Pancreas (tissue), 10 donors: ENCODE data around the gene SHISAL1. TPM values are rescaled to one million over a fixed set of nuclear protein-coding genes. Genes with fewer than 3 reads are reported as not detected.
A peak's percentile ranks its signal among the peaks of the same experiment; 100 is the strongest.

ENCODE experiments used
- ATAC-seq, 4 donors: fragments of 200-7000 bp; cut with Tn5 transposase; one replicate each; pipeline versions ENCODE4 v1.8.0 to v1.9.1; 2020; ENCODE audit warnings: mild to moderate bottlenecking in 4 of 4, moderate library complexity in 4 of 4
- DNase-seq, 6 donors: peaks; one replicate each; pipeline ENCODE4 v3.0.0-alpha.2; 2020
- FAIRE-seq: peaks from 2 replicates; lab custom pipeline; 2012; peaks lifted over from hg19 to GRCh38; lab: Jason Lieb, UNC
- H3K27ac ChIP-seq, 4 donors: fragments of 200-600 bp; sonication (generic); 1 replicate in 3 of 4; 2 replicates in 1 of 4; pipeline versions ENCODE4 v1.5.0 to v1.8.0; 2020
- H3K27me3 ChIP-seq, 4 donors: fragments of 200-600 bp; one replicate each; pipeline ENCODE4 v1.8.0; 2021
- H3K36me3 ChIP-seq, 3 donors: fragments of 200-600 bp; sonication (generic) in 1 of 3; one replicate each; pipeline versions ENCODE4 v1.5.0 to v1.8.0; 2020 to 2021
- H3K4me1 ChIP-seq, 3 donors: fragments of 200-600 bp; one replicate each; pipeline ENCODE4 v1.8.0; 2021
- H3K4me3 ChIP-seq, 4 donors: fragments of 200-600 bp; sonication (generic) in 2 of 4; one replicate each; pipeline versions ENCODE4 v1.5.0 to v1.8.0; 2020 to 2021
- H3K9me3 ChIP-seq, 4 donors: fragments of 200-600 bp; one replicate each; pipeline ENCODE4 v1.8.0; 2021
- WGBS, 2 donors: extraction: QIAGEN DNeasy Blood & Tissue Kit; methylation state at CpG; one replicate each; pipeline ENCODE4 v1.1.7; 2013; 5-methylcytosine and 5-hydroxymethylcytosine counted together
- intact Hi-C, 3 donors: fragments of 100-400 bp; cut with DNase I; formaldehyde crosslinking; loops; one replicate each; pipeline versions ENCODE4 v1.11.1 to v1.14.2; 2022
- polyA plus RNA-seq, 2 donors: library from polyadenylated mRNA; stranded (reverse); fragments of 200-250 nt; gene quantifications; one replicate each; pipeline ENCODE4 v1.2.3, GENCODE V29; 2013
- total RNA-seq, 6 donors: library from RNA; stranded (reverse); fragmentation: NEBNext Ultra II Directional in 4 of 6; extraction: Animal tissue kit (Norgen Biotek cat#: 25700) in 4 of 6; gene quantifications; one replicate each; pipeline versions ENCODE4 v1.2.1 to v1.2.4, GENCODE V29; 2021 to 2023
- TF ChIP-seq, protein P1 (sequence below), 4 donors: fragments of 200-600 bp; sonication (generic) in 3 of 4; IDR thresholded peaks; one replicate each; pipeline versions ENCODE4 v1.5.0 to v1.8.0; 2021; ENCODE audit warnings: antibody characterized with exemption in 4 of 4
- donor health status: healthy with polysubstance abuse.
- donor health status: DM: no; HTN: no; CAD: no; lungs with moderate emphysema.
- donor health status: DM: no; HTN: no; CAD: no.
- donor health status: control.
- donor health status: control.
- donor health status: Bipolar disorder and iron deficiency.
- donor health status: DM: yes; HTN: yes; CAD: no.
- donor health status: DM: no; HTN: no; CAD: no.
- donor health status: DM: no; HTN: no; CAD: no.
- donor health status: DM: yes; HTN: yes; CAD: no.

The SHISAL1 gene
- total and polyA plus RNA-seq, 8 donors, result 0.35 to 1.3 (median 0.54) TPM

DNA sequence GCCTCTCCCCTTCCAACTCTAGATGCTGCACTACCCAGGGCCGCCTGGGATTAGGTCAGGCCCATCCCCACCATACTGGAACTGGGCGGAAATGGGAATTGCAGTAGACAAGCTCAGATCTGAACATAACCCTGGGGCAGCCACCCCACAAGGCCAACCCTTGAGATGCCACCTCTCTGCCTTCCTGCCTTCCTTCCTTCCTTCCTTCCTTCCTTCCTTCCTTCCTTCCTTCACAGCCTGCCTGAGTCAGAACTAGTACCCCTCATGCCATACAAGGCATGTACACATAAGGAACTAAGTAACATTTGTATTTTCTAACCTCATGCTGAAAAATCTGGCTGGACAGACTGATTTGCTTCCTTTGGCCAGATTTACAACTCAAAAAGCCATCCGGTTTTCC lies 28.0 kb downstream of the SHISAL1 start:
- intact Hi-C loops, result no loop called here
- DNase-seq (peak in 1 of 6 donors; percentile 24), FAIRE-seq (no peak), ATAC-seq (no peak)
- Histone ChIP-seq H3K27me3 (no peaks in the 10 kb centered on the region), H3K9me3 (no peaks in the 10 kb centered on the region), H3K4me3 (no peak overlapping the region), H3K27ac (no peak overlapping the region), H3K36me3 (no peaks in the 10 kb centered on the region), H3K4me1 (no peaks in the 10 kb centered on the region)
- TF ChIP-seq, protein P1, sequence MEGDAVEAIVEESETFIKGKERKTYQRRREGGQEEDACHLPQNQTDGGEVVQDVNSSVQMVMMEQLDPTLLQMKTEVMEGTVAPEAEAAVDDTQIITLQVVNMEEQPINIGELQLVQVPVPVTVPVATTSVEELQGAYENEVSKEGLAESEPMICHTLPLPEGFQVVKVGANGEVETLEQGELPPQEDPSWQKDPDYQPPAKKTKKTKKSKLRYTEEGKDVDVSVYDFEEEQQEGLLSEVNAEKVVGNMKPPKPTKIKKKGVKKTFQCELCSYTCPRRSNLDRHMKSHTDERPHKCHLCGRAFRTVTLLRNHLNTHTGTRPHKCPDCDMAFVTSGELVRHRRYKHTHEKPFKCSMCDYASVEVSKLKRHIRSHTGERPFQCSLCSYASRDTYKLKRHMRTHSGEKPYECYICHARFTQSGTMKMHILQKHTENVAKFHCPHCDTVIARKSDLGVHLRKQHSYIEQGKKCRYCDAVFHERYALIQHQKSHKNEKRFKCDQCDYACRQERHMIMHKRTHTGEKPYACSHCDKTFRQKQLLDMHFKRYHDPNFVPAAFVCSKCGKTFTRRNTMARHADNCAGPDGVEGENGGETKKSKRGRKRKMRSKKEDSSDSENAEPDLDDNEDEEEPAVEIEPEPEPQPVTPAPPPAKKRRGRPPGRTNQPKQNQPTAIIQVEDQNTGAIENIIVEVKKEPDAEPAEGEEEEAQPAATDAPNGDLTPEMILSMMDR (IDR thresholded peaks at IDR 0.05), result no peak
- WGBS, 2 donors, result 53 to 66% methylated on average over 3 of the region's 3 CpGs

DNA sequence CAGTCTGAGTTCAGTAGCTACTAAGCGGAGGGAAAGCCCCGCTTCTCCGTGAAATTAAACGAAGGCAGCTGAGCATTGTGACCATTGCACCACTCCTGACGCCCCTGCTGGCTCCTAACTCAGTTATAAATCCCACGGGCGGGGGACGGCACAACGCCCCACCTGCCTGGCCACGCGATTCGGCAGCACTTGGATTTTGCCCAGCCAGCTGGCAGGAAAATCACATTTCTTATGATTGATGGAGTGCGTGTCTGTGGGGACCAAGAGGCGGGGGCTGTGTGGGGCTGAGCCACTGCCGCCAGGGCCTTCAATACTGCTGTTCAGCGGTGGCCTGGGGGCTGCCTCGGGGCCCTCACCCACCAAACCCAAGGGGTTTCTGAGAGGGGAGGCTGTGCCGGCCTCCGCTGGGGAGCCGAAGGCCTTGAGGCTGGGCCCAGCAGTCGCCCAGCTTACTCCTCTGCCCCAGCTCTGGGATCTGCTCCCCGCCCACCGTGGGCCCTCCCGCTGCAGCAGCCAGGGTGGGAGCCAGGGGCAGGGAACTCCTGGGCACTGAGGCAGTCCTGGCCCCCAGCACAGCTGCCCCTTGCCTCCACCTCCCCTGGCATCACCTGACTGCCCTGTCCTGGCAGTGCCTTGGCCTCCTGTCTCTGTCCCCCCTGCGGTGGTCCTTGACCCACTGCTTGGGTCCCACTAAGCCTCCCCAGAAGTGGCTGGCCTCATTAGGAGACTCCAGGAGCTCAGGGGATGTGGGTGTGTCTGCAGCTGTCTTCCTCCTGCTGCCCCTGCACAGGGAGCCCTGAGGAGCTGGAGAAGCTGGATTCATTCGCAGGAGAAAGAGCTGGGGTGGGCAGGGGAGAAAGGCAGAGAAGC lies 30.7 kb downstream of the SHISAL1 start:
- Histone ChIP-seq H3K27me3 (no peaks in the 10 kb centered on the region), H3K27ac (no peak overlapping the region), H3K9me3 (no peaks in the 10 kb centered on the region), H3K4me1 (no peaks in the 10 kb centered on the region), H3K4me3 (no peak overlapping the region), H3K36me3 (no peaks in the 10 kb centered on the region)
- no peak for FAIRE-seq
- ATAC-seq, result no peak
- intact Hi-C loops, result no loop called here
- TF ChIP-seq, protein P1 (IDR thresholded peaks at IDR 0.05), result no peak
- DNase-seq, result peak in 2 of 6 donors; percentile 11 to 41
- WGBS, 2 donors, result 59 to 60% methylated on average over 22 to 26 of the region's 26 CpGs

DNA sequence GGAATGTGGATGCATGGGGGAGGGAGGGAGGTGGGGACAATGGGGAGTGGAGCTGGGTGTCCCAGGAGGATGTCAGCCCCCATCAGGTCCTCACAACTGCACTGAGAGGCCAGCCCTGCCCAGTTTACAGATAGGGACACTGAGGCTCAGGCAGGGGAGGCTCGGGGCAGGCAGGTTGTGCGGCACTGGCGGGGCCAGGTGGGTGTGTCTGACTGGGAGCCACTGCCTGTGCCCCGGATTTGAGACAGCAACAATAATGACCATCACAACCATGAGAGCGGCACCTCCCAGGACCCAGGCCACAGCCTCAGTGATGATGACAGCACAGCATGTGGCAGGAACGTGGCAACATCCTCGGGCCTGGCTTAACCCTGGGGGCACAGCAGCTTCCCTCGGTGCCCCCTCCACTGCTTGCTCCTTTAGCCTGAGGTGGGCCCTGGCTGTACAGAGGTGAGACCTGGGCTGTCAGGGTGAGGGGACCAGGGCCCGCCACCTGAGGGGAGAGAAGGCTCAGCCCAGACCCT lies 32.0 kb downstream of the SHISAL1 start:
- intact Hi-C loops, result no loop called here
- FAIRE-seq, result no peak

DNA sequence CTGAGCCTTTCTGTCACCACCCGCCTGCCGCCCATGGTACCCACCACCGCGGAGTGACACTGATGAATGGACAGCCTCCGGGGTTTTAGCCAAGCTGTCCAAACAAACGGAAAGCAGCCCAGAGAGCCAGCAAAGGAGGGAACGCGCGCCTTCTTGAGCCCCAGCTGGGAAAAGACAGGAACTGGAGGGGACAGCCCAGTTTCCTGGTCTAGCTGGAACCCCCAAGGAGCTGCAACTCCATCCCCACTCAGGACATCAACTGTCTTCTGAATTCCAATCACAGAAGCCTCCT lies 33.7 kb downstream of the SHISAL1 start:
- FAIRE-seq, result no peak
- DNase-seq, result no peak
- WGBS, 2 donors, result 37 to 41% methylated on average over 9 of the region's 9 CpGs
- H3K36me3 ChIP-seq, result no peaks in the 10 kb centered on the region
- intact Hi-C loops, result no loop called here
- H3K4me1 ChIP-seq, result no peaks in the 10 kb centered on the region
- no peak for ATAC-seq
- no peaks in the 10 kb centered on the region for H3K27me3 ChIP-seq
- H3K4me3 ChIP-seq, result no peak overlapping the region
- no peaks in the 10 kb centered on the region for H3K9me3 ChIP-seq
- no peak overlapping the region for H3K27ac ChIP-seq
- TF ChIP-seq, protein P1 (IDR thresholded peaks at IDR 0.05), result no peak

More for the DNA sequence above, 32.0 kb downstream of the SHISAL1 start:
- DNase-seq (peak in 1 of 6 donors; percentile 32), ATAC-seq (no peak)
- Histone ChIP-seq H3K36me3 (no peaks in the 10 kb centered on the region), H3K4me1 (no peaks in the 10 kb centered on the region), H3K4me3 (no peak overlapping the region), H3K9me3 (no peaks in the 10 kb centered on the region), H3K27me3 (no peaks in the 10 kb centered on the region), H3K27ac (no peak overlapping the region)
- 85 to 89% methylated on average over 8 to 9 of the region's 9 CpGs for WGBS, 2 donors
- TF ChIP-seq, protein P1 (IDR thresholded peaks at IDR 0.05), result no peak
